NCI-H2227 (cell line): Measurements from ENCODE around the gene CHML.
A peak's percentile ranks its signal among the peaks of the same experiment; 100 is the strongest.

Source experiments
- DNase-seq: peaks from one replicate; lab custom pipeline; 2025; ENCODE audit not compliant: unreplicated experiment; lab: John Stamatoyannopoulos, UW

Gene CHML

DNA sequence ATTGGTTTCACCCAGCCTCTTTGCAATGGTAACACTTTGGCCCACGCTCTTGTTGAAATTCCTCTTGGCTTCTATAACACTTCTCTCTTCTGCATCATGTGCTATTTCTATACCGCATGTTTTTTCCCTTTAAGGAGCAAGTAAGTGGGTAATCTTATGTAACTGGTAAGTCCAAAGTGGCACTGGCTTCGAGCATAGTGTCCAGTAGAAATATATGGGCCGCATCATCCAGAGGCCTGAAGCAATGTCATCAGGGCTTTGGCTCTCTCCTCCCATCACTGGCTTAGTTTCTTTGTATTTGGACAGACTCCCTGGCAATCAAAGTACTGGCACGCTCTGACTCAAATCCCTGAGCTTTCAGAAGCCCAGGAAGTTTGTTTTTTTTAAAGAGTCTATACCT, 17.5 kb downstream of the CHML start:
- no peak for DNase-seq

DNA sequence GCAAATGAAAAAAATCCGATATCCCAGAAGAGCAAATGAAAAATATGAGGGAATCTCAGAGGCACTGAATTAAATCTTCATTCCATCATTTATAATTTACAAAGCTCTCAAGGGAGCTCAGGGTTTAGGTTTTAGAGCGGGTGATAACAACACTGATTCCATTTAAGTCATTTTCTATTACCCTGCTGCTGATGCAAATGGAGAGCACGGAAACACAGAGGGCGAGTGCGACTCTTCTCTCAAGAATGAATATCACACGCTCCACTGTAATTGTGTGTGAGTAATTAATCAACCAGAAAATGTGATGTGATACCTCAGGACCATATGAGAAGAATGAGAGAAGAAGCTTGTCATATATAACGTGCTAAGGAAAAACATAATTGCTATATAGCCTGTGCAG, 22.7 kb downstream of the CHML start:
- DNase-seq: no peak

DNA sequence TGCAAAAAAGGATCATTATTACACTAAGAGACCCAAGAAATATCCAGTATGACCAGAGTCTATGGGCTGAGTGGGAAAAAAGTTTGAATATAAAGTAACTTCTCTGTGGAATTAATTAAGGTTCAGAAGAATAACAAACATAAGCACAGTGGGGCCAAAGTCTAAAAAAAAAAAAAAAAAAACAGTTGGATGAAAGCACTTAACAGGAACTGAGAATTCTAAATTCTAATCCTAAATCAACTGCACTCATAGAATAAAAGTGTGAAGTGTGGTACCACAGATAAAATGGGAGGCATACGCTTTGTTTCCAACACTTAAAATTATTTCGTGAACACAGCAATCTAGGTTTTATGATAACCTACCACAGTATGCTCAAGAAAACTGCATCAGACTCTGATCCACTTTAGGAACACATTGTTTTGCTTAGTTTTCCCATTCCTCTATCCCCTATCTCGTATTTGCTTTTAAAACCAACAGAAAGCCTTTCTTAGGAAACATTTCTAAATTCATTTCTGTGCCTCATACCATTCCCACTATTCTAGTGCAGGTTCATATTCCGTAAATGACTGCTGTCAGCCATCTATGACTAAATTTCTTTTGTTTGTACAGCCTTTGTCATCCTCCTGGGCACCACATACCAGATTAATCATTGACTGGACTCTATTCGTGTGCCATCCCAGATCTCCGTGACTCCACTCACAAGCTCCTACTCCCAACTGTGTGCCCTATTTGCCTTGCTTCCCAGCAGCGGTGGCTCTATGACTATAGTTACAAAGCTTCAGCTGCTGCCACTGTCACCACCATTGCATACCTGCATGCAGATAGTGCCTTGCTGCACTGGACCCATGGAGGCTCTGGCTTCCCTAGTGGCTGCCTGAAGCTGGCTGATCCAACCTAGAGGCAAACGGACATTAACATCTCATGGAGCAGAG, 24.9 kb downstream of the CHML start:
- no peak for DNase-seq

- no peak for DNase-seq
Measured at GRCh38 chr1:241614572-241614971, 25.6 kb downstream of the CHML start.

DNA sequence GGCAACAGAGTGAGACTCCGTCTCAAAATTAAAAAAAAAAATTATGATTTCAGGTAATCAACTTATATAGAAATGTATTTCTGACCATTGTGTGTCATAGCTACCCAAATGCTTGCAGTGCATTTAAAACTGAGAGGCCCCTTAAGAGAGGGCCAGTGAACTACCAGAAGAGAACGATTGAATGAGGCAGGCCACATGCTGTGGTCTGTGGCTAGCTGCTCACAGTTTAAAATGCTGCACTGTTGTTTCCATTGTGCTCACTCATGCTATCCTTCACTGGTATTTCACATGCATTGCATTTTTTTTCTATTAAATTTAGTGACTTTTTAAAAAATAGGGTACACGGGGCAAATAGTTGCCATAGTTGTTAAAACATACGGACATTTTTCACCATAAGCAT, 26.0 kb downstream of the CHML start:
- DNase-seq: no peak

DNA sequence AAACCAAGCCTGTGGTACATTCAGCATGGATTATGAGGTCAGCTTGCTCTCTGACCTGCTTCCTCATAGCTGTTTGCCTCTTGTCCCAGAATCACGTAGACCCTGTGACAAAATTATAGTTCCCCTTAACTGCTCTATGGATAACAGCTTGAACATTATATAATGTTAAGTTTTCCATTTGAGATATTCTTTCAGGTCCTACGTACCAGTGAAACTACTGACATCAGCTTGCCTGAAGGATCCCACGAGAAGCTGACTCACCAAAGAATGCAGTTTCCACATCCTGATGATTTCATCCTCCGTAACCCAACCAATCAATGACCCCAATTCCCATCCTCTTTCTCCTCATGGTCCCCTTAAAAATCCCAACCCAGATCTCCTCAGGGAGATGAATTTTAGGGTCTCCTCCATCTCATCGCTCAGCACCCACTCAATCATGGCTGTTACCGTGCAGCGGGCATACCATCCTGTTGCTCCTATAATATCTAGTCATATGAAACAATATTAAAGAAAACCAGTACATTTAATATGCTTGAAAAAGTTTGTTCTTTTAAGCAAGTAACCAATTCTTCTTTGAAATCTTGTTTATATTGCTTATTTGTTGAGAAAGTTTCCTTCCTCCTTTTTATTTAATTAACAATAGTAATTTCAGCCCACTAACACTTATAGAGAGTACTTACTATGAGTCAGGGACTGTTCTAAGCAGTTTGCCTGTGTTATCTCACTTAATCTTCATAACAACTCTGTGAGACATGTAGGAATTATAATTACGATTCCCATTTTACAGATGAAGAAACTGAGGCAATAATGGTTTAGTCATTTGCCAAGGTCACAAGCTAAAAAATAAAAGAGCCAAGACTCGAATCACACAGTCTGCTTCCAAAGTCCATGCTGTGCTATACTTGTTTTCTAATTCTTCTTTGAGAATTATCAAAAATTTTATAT, 27.4 kb downstream of the CHML start:
- DNase-seq: no peak

GRCh38 chr1:241611736-241612135, 28.4 kb downstream of the CHML start:
- peak; percentile 3 for DNase-seq

DNA sequence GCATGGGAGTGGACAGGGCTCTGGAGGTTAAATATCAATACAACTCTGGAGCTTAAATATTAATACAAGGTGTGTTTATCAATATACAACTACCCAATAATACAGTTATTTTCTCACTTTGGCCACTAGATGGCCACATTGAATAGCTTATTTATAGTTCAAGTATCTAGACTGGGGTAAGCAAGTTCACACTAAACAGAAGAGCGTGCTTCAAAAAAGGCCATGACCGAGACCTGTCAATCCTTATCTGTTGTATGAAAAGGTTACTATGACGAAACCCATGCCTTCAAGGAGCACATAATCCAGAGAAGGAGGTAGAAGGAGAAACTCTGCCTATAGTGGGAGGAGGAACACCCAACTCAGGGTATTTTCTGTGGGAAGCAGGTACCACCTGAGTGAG, 29.1 kb downstream of the CHML start:
- peak; percentile 85 for DNase-seq

DNA sequence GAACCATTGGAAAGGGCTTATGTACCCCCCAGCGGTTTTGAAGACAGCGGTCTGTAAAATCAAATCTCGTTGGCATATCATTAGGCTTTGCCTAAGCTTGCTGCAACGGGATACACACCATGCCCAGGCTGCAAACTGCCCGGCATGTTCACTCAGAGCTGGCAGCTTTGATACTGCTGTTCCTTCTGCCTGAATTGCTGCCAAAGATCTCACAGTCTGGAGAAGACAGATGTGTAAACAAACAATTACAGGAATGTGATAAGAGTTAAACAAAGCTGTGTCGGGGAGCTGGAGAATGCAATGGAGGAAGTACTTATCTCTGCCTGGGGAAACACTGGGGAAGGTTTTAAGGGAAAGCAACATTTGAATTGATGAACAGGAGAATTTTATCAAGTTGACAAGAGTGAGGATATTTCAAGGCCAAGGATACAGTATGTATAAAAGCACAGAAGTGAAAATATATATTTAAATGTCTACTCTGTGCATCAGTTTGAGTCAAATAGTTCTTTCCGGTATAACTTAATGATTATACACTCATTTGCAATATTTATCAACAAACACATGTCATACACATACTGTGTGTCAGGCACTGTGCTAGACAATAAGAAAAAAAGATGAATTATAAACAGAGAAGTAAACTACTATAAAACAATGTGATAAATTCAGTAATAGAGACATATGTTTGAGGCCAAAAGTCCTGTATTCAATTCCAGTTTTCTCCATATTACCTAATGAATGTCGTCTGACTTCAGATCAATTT, 29.9 kb downstream of the CHML start:
- DNase-seq: peak; percentile 69

DNA sequence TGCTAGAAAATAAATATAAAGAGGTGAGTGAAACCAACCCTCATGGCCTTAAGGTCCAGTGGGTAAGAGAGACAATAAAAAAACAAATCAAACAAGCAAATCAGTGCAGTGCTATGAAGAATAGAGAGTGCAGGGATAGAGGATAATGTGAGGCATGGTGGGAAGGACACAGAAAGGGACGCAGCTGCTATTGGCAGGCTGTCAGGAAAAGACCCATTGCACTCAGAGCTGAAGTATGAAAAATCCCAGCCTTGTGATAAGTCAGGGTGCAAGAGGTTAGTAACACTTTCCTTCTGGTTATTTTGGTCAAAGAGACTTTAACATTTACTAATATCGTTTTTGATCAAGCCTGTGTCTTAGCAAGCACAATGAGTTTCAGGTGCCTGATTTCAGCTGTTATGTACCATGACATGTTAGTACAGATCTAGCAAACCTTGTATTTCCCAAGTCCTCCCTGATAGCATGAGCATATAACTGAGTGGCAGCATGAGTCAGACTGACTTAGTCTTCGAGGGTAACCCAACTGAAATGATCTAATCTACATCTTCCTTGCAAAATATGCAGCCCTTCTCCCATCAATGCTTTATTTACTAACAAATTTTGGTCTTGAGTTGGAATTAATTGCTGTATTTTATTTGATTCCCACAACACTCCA, 31.7 kb downstream of the CHML start:
- DNase-seq: no peak

- no peak for DNase-seq
Measured at GRCh38 chr1:241607497-241607896, 32.7 kb downstream of the CHML start.

DNA sequence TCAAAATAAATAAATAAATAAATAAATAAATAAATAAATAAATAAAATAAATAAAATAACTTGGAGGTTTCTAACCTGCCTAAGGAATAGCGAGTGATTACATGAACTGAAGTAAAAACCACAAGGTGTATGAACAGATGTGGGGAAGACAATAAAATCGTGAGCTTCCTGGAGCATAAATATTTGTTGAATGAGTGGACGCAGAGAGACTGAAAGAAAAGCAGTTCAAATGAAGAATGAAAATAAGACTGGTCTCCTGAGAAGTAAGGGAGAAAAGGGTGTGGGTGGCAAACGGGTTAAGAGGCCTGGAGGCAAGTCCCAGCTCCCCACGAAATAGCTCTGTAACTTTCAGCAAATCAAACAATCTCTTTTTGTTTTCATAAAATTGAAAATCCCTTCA, 33.6 kb downstream of the CHML start:
- DNase-seq: no peak

GRCh38 chr1:241605146-241605805, 34.9 kb downstream of the CHML start:
- DNase-seq: peak; percentile 34

GRCh38 chr1:241603731-241604245, 36.4 kb downstream of the CHML start:
- DNase-seq: no peak

GRCh38 chr1:241600496-241600901, 39.7 kb downstream of the CHML start:
- no peak for DNase-seq

DNA sequence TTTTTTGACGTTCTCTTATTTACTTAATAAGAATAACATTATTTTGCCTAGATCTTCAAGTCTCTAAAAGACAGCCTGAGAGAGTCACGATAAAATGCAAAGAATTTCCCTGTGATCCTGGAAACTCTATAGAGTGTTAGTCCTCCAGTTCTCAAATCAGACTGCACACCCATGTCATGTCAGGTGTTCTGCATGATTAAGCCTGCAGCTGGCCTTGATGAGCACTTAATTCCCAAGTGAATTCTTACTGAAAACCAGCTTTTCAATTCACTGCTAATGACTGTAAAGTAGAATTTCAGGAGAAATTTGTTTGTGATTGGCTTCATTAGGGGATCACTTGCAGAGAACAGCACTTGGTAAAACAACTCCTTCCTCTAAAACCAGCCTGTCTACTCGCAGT, 41.9 kb downstream of the CHML start:
- DNase-seq: no peak

DNA sequence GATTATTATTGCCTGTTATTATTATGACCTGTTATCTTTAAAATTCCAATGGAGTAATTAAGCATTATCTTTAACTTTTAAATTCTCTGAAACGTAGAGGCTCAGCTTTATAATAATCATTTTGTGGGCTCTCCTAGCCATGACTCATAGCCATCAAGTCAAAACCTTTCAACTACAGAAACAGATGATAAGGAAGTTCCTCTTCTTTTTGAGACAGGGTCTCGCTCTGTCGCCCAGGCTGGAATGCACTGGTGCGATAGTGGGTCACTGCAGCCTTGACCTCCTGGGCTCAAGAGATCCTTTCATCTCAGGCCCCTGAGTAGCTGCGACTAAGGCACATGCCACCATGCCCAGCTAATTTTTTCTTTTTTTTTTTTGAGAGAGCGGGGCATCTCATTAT, 43.5 kb downstream of the CHML start:
- DNase-seq: no peak

- no peak for DNase-seq
Measured at GRCh38 chr1:241593186-241593585, 47.0 kb downstream of the CHML start.

DNA sequence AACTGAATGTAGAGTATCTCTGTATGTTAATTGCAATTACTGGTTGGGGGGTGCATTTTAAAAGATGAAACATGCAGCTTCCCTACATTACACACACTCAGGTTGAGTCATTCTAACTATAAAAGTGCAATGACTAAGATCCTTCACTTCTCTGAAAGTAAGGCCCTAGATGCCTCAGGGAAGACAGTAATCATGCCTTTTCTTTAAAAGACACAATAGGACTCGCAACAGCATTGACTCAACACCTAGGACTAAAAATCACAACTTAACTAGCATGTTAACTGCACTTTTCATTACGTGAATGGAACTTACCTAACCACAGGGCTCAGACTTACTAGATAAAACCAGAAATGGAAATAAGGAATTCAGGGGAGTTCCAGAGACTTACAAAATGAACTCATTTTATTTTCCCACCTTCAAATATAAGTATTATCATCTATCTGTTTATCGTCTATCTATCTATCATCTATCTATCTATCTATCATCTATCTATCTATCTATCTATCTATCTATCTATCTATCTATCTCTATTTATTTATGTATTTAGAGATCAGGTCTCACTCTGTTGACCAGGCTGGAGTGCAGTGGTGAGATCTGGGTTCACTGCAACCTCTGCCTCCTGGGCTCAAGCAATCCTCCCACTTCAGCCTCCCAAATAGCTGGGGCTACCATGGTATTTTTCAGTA, 47.8 kb downstream of the CHML start:
- DNase-seq: no peak
